CD4-positive, alpha-beta memory T cell (primary cell): ENCODE results near the gene KLF17. TPM values are rescaled to one million over a fixed set of nuclear protein-coding genes. Genes with fewer than 3 reads are reported as not detected.

Experiments
- CTCF ChIA-PET: fragments of 350-600 bp; sonication (Branson Sonifier 250); formaldehyde crosslinking; loops from one replicate; lab custom pipeline; 2021; ENCODE audit warnings: inconsistent platforms; ENCODE audit not compliant: partially characterized antibody; lab: Charles Lee
- POLR2A ChIA-PET: fragments of 350-600 bp; sonication (Branson Sonifier 250); formaldehyde crosslinking; loops from one replicate; lab custom pipeline; 2021; ENCODE audit not compliant: partially characterized antibody; lab: Charles Lee
- DNase-seq, 5 donors: peaks; one replicate each; pipeline versions ENCODE4 v3.0.0 to v3.0.0-alpha.2; 2020 to 2022; ENCODE audit warnings: mixed read lengths in 1 of 5
- H3K27ac ChIP-seq: one replicate; pipeline ENCODE4 v1.7.0; 2013; ENCODE audit warnings: low read depth, low read length
- H3K27me3 ChIP-seq: 2 replicates; pipeline ENCODE4 v1.7.0; 2013; ENCODE audit warnings: mild to moderate bottlenecking, low read length, moderate library complexity; ENCODE audit not compliant: insufficient read depth
- H3K36me3 ChIP-seq: 2 replicates; pipeline ENCODE4 v1.7.0; 2013; ENCODE audit warnings: mild to moderate bottlenecking, low read length, moderate library complexity; ENCODE audit not compliant: insufficient read depth
- H3K4me1 ChIP-seq: 2 replicates; pipeline ENCODE4 v1.7.0; 2013; ENCODE audit warnings: mild to moderate bottlenecking, low read length, moderate library complexity; ENCODE audit not compliant: insufficient read depth
- H3K4me3 ChIP-seq, 2 donors: one replicate each; pipeline ENCODE4 v1.7.0; 2013; ENCODE audit warnings: low read length in 2 of 2, mild to moderate bottlenecking in 1 of 2
- H3K9me3 ChIP-seq, 2 donors: one replicate each; pipeline ENCODE4 v1.7.0; 2013; ENCODE audit warnings: low read length in 2 of 2, control low read depth in 1 of 2; ENCODE audit not compliant: control insufficient read depth in 1 of 2
- H3K27ac Mint-ChIP-seq, 7 donors: one replicate each; pipeline ENCODE4 v1.8.0; 2020 to 2021; ENCODE audit warnings: mixed read lengths in 7 of 7, mild to moderate bottlenecking in 6 of 7, inconsistent platforms in 3 of 7, moderate library complexity in 3 of 7
- H3K27me3 Mint-ChIP-seq, 2 donors: one replicate each; pipeline ENCODE4 v1.8.0; 2020 to 2021; ENCODE audit warnings: mixed read lengths in 2 of 2
- H3K36me3 Mint-ChIP-seq, 2 donors: one replicate each; pipeline ENCODE4 v1.8.0; 2020 to 2021; ENCODE audit warnings: mixed read lengths in 2 of 2, inconsistent platforms in 1 of 2, mild to moderate bottlenecking in 1 of 2
- H3K4me1 Mint-ChIP-seq, 4 donors: one replicate each; pipeline ENCODE4 v1.8.0; 2020 to 2021; ENCODE audit warnings: mixed read lengths in 4 of 4, mild to moderate bottlenecking in 1 of 4
- H3K4me3 Mint-ChIP-seq, 8 donors: one replicate each; pipeline ENCODE4 v1.8.0; 2020 to 2021; ENCODE audit warnings: mixed read lengths in 8 of 8, mild to moderate bottlenecking in 7 of 8, moderate library complexity in 6 of 8, inconsistent platforms in 3 of 8
- H3K9me3 Mint-ChIP-seq, 8 donors: one replicate each; pipeline ENCODE4 v1.8.0; 2020 to 2021; ENCODE audit warnings: mixed read lengths in 8 of 8, mild to moderate bottlenecking in 5 of 8, inconsistent platforms in 3 of 8, moderate library complexity in 1 of 8
- intact Hi-C: fragments of 100-400 bp; cut with micrococcal nuclease; formaldehyde crosslinking; loops from one replicate; pipeline ENCODE4 v1.15.1; 2023
- polyA plus RNA-seq, 2 donors: library from polyadenylated mRNA; unstranded; fragments of 300-500 nt; fragmentation: Illumina TruSeq; gene quantifications; one replicate each; pipeline ENCODE4 v1.2.3, GENCODE V29; 2021
- total RNA-seq, 2 experiments: library from RNA; stranded (reverse); gene quantifications; one replicate each; pipeline ENCODE4 v1.2.3, GENCODE V29; 2021

Gene KLF17, protein sequence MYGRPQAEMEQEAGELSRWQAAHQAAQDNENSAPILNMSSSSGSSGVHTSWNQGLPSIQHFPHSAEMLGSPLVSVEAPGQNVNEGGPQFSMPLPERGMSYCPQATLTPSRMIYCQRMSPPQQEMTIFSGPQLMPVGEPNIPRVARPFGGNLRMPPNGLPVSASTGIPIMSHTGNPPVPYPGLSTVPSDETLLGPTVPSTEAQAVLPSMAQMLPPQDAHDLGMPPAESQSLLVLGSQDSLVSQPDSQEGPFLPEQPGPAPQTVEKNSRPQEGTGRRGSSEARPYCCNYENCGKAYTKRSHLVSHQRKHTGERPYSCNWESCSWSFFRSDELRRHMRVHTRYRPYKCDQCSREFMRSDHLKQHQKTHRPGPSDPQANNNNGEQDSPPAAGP
- total RNA-seq (not detected), polyA plus RNA-seq (not detected)

DNA sequence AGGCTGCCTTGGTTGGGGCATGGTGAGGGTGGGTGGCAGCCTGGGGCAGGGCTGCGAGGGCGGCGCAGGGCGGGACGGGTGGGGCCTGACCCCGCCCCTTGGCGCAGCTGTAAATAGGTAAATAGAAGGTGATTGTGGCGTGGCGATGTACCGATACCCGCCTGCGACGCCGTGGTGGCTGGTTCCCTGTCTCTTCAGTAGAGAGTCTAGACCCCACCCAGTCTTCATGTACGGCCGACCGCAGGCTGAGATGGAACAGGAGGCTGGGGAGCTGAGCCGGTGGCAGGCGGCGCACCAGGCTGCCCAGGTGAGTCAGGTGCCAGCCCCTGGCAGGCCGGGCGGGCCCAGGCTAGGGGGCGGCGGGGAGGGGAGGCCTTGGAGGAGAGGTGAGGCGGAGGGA lies at the start of gene KLF17:
KLF17 (plus strand) TSS at position 140 of the 400 bp plus-strand sequence; CDS start at position 227, 87 bp downstream.
- H3K27ac Mint-ChIP-seq, result peak within 1 kb of the TSS in 1 of 7 donors; percentile 77
- Histone ChIP-seq H3K9me3 (no peaks in the 10 kb centered on the region), H3K27ac (no peak within 1 kb of the TSS), H3K27me3 (no peaks in the 10 kb centered on the region), H3K4me3 (no peak within 1 kb of the TSS), H3K4me1 (no peaks in the 10 kb centered on the region), H3K36me3 (no peaks in the 10 kb centered on the region)
- ChIA-PET POLR2A (no interaction called here), CTCF (no interaction called here)
- H3K27me3 Mint-ChIP-seq, result peaks cover 4 to 10% of the 10 kb centered on the region in 2 donors
- peaks cover 0 to 3% (median 0%) of the 10 kb centered on the region in 8 donors for H3K9me3 Mint-ChIP-seq
- intact Hi-C loops, result no loop called here
- no peaks in the 10 kb centered on the region for H3K36me3 Mint-ChIP-seq
- H3K4me3 Mint-ChIP-seq, result no peak within 1 kb of the TSS
- DNase-seq, result no peak
- H3K4me1 Mint-ChIP-seq, result no peaks in the 10 kb centered on the region

DNA sequence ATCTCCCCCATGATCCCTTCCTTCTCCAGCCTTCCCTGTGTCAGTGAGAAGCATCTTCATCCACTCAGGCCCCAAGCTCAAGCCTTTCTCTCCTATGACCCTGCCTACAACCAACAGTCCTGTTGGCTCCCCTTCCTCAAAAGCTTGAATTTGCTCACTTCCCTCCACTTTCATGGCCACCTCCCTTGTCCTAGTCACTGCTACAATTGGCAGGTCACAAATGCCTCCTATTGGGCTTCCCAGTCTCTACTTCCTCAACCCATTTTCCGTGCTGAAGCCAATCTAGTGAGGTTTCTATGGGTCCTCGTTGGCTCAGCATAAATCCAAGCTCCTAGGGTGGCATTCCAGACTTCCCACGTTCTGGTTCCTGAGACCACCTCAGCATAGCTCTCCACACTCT lies 47.2 kb upstream of the KLF17 start:
- H3K27ac ChIP-seq, result no peak overlapping the region
- no peaks in the 10 kb centered on the region for H3K36me3 ChIP-seq
- Mint-ChIP-seq H3K9me3 (no peaks in the 10 kb centered on the region), H3K4me1 (no peaks in the 10 kb centered on the region), H3K27ac (no peak overlapping the region), H3K4me3 (no peak overlapping the region), H3K27me3 (peaks cover 18 to 28% of the 10 kb centered on the region in 2 donors), H3K36me3 (no peaks in the 10 kb centered on the region)
- no peaks in the 10 kb centered on the region for H3K4me1 ChIP-seq
- no peak overlapping the region for H3K4me3 ChIP-seq
- intact Hi-C loops, result no loop called here
- H3K9me3 ChIP-seq, result no peaks in the 10 kb centered on the region
- no peaks in the 10 kb centered on the region for H3K27me3 ChIP-seq
- no peak for DNase-seq
- POLR2A ChIA-PET, result no interaction called here
- CTCF ChIA-PET, result no interaction called here

DNA sequence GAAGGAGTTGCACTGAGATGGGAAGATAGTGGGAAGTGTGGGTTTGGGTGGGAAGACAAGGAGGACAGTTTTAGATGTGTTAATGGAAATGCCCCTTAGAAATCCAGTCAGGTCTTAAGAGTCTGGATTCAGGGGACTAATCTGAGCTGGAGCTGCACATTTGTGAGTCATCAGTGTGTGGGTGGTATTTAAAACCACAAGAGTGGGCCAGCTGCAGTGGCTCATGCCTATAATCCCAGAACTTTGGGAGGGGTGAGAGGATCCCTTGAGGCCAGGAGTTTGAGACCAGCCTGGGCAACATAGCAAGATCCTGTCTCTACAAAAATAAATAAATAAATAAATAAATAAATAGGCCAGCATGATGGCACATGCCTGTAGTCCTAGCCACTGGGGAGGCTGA lies 46.4 kb upstream of the KLF17 start:
- ChIA-PET POLR2A (no interaction called here), CTCF (no interaction called here)
- Mint-ChIP-seq H3K4me1 (no peaks in the 10 kb centered on the region), H3K27ac (no peak overlapping the region), H3K36me3 (no peaks in the 10 kb centered on the region), H3K4me3 (peak overlapping the region in 1 of 8 donors; percentile 27), H3K27me3 (peaks cover 17 to 25% of the 10 kb centered on the region in 2 donors), H3K9me3 (no peaks in the 10 kb centered on the region)
- DNase-seq, result no peak
- Histone ChIP-seq H3K4me1 (no peaks in the 10 kb centered on the region), H3K27ac (no peak overlapping the region), H3K36me3 (no peaks in the 10 kb centered on the region), H3K4me3 (no peak overlapping the region), H3K27me3 (no peaks in the 10 kb centered on the region), H3K9me3 (no peaks in the 10 kb centered on the region)
- intact Hi-C loops, result no loop called here

DNA sequence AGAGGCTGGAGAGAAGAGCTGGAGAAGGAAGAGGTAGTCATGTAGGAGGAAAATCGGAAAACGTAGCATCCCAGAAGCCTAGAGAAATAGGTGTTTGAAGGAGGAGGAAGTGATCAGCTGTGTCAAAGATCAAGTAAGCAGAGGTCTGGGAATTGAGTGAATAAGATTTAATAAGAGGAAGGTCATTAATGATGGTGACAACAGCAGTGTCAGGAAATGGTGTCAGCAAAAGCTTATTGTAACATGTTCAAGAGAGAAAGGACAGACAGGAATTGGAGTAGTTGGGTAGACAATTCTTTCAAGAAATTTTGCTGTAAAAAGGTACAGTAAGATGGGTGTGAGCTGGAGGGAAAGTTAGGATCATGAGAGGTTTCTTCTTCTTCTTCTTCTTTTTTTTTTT lies 45.8 kb upstream of the KLF17 start:
- intact Hi-C loops, result no loop called here
- Histone ChIP-seq H3K9me3 (no peaks in the 10 kb centered on the region), H3K27ac (no peak overlapping the region), H3K4me3 (no peak overlapping the region), H3K4me1 (no peaks in the 10 kb centered on the region), H3K27me3 (no peaks in the 10 kb centered on the region), H3K36me3 (no peaks in the 10 kb centered on the region)
- H3K4me1 Mint-ChIP-seq, result no peaks in the 10 kb centered on the region
- no peaks in the 10 kb centered on the region for H3K9me3 Mint-ChIP-seq
- H3K27me3 Mint-ChIP-seq, result peaks cover 16 to 26% of the 10 kb centered on the region in 2 donors
- H3K4me3 Mint-ChIP-seq, result no peak overlapping the region
- no peak overlapping the region for H3K27ac Mint-ChIP-seq
- DNase-seq, result no peak
- POLR2A ChIA-PET, result no interaction called here
- CTCF ChIA-PET, result interaction anchor here (0.7 kb wide), 1 partner anchor 148 kb away, joined by 3 read pairs; no protein-coding TSS in a partner anchor
- no peaks in the 10 kb centered on the region for H3K36me3 Mint-ChIP-seq

DNA sequence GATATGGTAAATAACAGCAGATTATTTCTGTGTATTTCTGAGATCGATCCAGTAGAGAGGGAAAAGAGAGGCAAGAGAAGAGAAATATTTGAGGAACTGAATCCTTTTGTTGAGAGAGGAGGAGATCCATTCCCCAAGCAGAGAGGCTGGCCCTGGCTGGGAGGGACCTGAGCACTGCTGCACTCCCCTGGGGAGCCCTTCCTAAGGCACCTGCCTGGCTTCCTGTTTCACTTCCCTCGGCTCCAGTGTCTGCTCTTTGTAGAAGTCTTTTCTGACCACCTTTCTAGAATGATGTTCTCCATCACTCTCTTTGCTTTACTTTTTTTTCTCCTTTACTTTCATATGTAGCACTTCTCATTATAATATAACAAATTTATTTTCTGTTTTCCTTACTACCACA lies 45.1 kb upstream of the KLF17 start:
- H3K27ac Mint-ChIP-seq, result no peak overlapping the region
- POLR2A ChIA-PET, result no interaction called here
- peaks cover 16 to 26% of the 10 kb centered on the region in 2 donors for H3K27me3 Mint-ChIP-seq

DNA sequence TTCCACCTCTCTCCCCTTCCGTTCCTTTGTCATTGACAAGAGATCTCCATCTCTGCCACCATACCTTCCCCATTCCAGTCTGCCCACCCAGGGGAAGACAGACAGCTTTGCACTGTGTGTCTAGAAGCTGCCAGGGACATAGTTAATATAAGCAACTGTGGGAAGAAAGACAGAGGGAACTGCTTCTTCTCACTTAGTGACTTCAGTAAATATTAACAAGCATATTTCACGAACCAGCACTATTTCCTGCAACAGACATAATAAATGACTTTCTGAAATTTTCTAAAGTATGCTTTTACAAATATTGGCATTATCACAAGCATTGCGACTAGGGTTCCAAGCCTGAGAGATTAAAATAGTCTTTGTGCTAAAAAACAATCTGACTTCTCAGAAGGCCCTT lies 44.2 kb upstream of the KLF17 start:
- no peaks in the 10 kb centered on the region for H3K9me3 Mint-ChIP-seq
- H3K36me3 Mint-ChIP-seq, result no peaks in the 10 kb centered on the region
- Histone ChIP-seq H3K4me3 (no peak overlapping the region), H3K9me3 (no peaks in the 10 kb centered on the region), H3K27ac (no peak overlapping the region), H3K36me3 (no peaks in the 10 kb centered on the region), H3K27me3 (no peaks in the 10 kb centered on the region), H3K4me1 (no peaks in the 10 kb centered on the region)
- intact Hi-C loops, result no loop called here
- no peaks in the 10 kb centered on the region for H3K4me1 Mint-ChIP-seq
- H3K27me3 Mint-ChIP-seq, result peaks cover 18 to 26% of the 10 kb centered on the region in 2 donors
- no peak for DNase-seq
- no peak overlapping the region for H3K4me3 Mint-ChIP-seq
- ChIA-PET POLR2A (no interaction called here), CTCF (no interaction called here)
- H3K27ac Mint-ChIP-seq, result no peak overlapping the region

More for the DNA sequence above, 45.1 kb upstream of the KLF17 start:
- DNase-seq, result no peak
- intact Hi-C loops, result no loop called here
- H3K36me3 Mint-ChIP-seq, result no peaks in the 10 kb centered on the region
- no peak overlapping the region for H3K4me3 Mint-ChIP-seq
- no peaks in the 10 kb centered on the region for H3K4me1 Mint-ChIP-seq
- Histone ChIP-seq H3K9me3 (no peaks in the 10 kb centered on the region), H3K4me1 (no peaks in the 10 kb centered on the region), H3K27ac (no peak overlapping the region), H3K36me3 (no peaks in the 10 kb centered on the region), H3K27me3 (no peaks in the 10 kb centered on the region), H3K4me3 (no peak overlapping the region)
- H3K9me3 Mint-ChIP-seq, result no peaks in the 10 kb centered on the region
- CTCF ChIA-PET, result interaction anchor here (0.7 kb wide), 1 partner anchor 149 kb away, joined by 3 read pairs; no protein-coding TSS in a partner anchor

DNA sequence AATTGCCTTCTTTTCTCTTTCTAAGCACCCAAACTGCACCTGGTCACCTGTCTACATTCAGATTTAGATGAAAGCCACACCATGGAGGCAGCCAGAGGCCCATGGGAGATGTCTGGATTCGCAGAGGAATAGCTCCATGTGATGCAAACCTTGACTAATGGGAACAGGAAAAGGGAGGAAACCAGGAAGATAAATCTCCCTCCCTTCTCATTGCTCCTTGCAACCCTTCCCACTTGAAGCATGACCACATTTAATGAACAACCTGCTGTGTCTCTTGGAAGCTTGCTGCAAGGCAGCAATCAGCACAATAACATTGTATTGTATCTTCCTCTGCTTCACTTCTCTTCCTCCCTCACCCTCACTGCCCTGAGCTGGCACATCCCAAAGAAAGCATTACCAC lies 42.6 kb upstream of the KLF17 start:
- no peaks in the 10 kb centered on the region for H3K9me3 Mint-ChIP-seq
- Histone ChIP-seq H3K9me3 (no peaks in the 10 kb centered on the region), H3K4me3 (no peak overlapping the region), H3K4me1 (no peaks in the 10 kb centered on the region), H3K27ac (no peak overlapping the region), H3K27me3 (no peaks in the 10 kb centered on the region), H3K36me3 (no peaks in the 10 kb centered on the region)
- DNase-seq, result no peak
- no peak overlapping the region for H3K27ac Mint-ChIP-seq
- no peaks in the 10 kb centered on the region for H3K4me1 Mint-ChIP-seq
- CTCF ChIA-PET, result no interaction called here
- intact Hi-C loops, result no loop called here
- no peak overlapping the region for H3K4me3 Mint-ChIP-seq
- peaks cover 14 to 23% of the 10 kb centered on the region in 2 donors for H3K27me3 Mint-ChIP-seq
- no peaks in the 10 kb centered on the region for H3K36me3 Mint-ChIP-seq
- POLR2A ChIA-PET, result no interaction called here
